ENCODE data around the gene KRT40. TPM values are rescaled to one million over a fixed set of nuclear protein-coding genes. Genes with fewer than 3 reads are reported as not detected.

KRT40 gene
- total and polyA plus RNA-seq, 10 of the 15 experiments (the other 5 are each of a cell fraction or from before 2014, with no cell fraction given) = not detected

GRCh38 chr17:41026715-41027471 is 42.8 kb upstream of the KRT40 start, which contains the start of gene KRTAP1-5:
TSS of gene KRTAP1-5 (minus strand) at chr17:41027208. CDS start at chr17:41027155, 53 bp downstream.
- H3K9me3 ChIP-seq (replicated peaks; ENCODE audit: control insufficient read depth, insufficient read depth, low read length) = no peaks in the 10 kb centered on the region
- in situ Hi-C loops (cut with MboI) (no loop called here), intact Hi-C loops (cut with micrococcal nuclease; ENCODE audit: unreplicated experiment) (no loop called here)
- no TSS peak for BruUV-seq (replicated peaks)
- H3K79me2 ChIP-seq (ENCODE audit: control insufficient read depth, insufficient read depth, low read length) = no peaks in the 10 kb centered on the region
- DNase-seq (ENCODE audit: low read depth, low spot score) (no peak), ATAC-seq (no peak), FAIRE-seq (no peak)
- no peaks in the 10 kb centered on the region for H4K20me1 ChIP-seq (ENCODE audit: control insufficient read depth, insufficient read depth)
- no peaks in the 10 kb centered on the region for H3K36me3 ChIP-seq (ENCODE audit: control insufficient read depth in 2 of 2, insufficient read depth in 2 of 2, low read length in 1 of 2)
- POLR2A ChIA-PET = no interaction called here
- WGBS (ENCODE audit: insufficient coverage, insufficient replicate concordance, low lambda C conversion rate, missing lambda C conversion rate) = 14% methylated on average over 9 of the region's 9 CpGs
- H3K4me3 ChIP-seq = no peak within 1 kb of the TSS
- SMC1A ChIA-PET (ENCODE audit: uncharacterized antibody, unreplicated experiment) = no interaction called here
- no peaks in the 10 kb centered on the region for H3K4me1 ChIP-seq (ENCODE audit: control insufficient read depth, insufficient read depth, low read length)
- no peak within 1 kb of the TSS for H3K27ac ChIP-seq (ENCODE audit: control insufficient read depth, insufficient read depth)
- CTCF ChIA-PET = no interaction called here
- H3K4me2 ChIP-seq (ENCODE audit: control insufficient read depth, insufficient read depth) = no peak within 1 kb of the TSS
- H3K9ac ChIP-seq (ENCODE audit: control insufficient read depth, insufficient read depth, low read length) = no peak within 1 kb of the TSS
- TF ChIP-seq ZSCAN29 (IDR thresholded peaks at IDR 0.05) (no peak), POLR2A (IDR thresholded peaks at IDR 0.05; ENCODE audit: low read depth, low read length) (no peak), BCL3 (IDR thresholded peaks at IDR 0.05; ENCODE audit: borderline replicate concordance, insufficient read depth, low read depth, low read length, poor library complexity, severe bottlenecking) (no peak), ZZZ3 (IDR thresholded peaks at IDR 0.05; ENCODE audit: control insufficient read depth, insufficient read length, low read depth) (no peak), ZBED1 (IDR thresholded peaks at IDR 0.05; ENCODE audit: borderline replicate concordance) (no peak), STAT3 (IDR thresholded peaks at IDR 0.05; ENCODE audit: low read depth, low read length) (no peak), USF1 (IDR thresholded peaks at IDR 0.05; ENCODE audit: borderline replicate concordance, extremely low read length, insufficient read depth, low read depth, low read length) (no peak), RUNX3 (IDR thresholded peaks at IDR 0.05; ENCODE audit: low read length) (no peak), NFIC (IDR thresholded peaks at IDR 0.05; ENCODE audit: low read depth, low read length) (no peak), HCFC1 (IDR thresholded peaks at IDR 0.05; ENCODE audit: low read length) (no peak), IKZF2 (IDR thresholded peaks at IDR 0.05) (no peak), PAX8 (IDR thresholded peaks at IDR 0.05) (no peak), CBX5 (IDR thresholded peaks at IDR 0.05; ENCODE audit: low read depth) (no peak), ZBTB4 (CRISPR knock-in tag; IDR thresholded peaks at IDR 0.05) (no peak), HDAC6 (IDR thresholded peaks at IDR 0.05; ENCODE audit: unreplicated experiment) (no peak), CTCF (IDR thresholded peaks at IDR 0.05 in 2 of 3, conservative IDR thresholded peaks at IDR 0.05 in 1 of 3; ENCODE audit: control insufficient read depth in 2 of 3, extremely low read depth in 1 of 3, insufficient read depth in 1 of 3, low read depth in 3 of 3, low read length in 3 of 3) (no peak)
- RAD21 ChIA-PET (ENCODE audit: unreplicated experiment) = no interaction called here
- 0 out of 4 replicates have a peak, but pooled peaks cover 0 to 3% of the 10 kb centered on the region in 2 experiments for H3K27me3 ChIP-seq (replicated peaks in 1 of 2; ENCODE audit: control insufficient read depth in 2 of 2, insufficient read depth in 2 of 2, low read length in 1 of 2)
- H2AFZ ChIP-seq (ENCODE audit: control insufficient read depth, low read depth, low read length) = no peak within 1 kb of the TSS
